Measurements from ENCODE around the gene MCTP1.
A peak's percentile ranks its signal among the peaks of the same experiment; 100 is the strongest.

Gene MCTP1

GRCh38 chr5:94748212-94748611 is 536.7 kb downstream of the MCTP1 start:
- TF ChIP-seq GABPA (IDR thresholded peaks at IDR 0.05; ENCODE audit: low read depth) (no peak), SPI1 (IDR thresholded peaks at IDR 0.05; ENCODE audit: borderline replicate concordance, low read depth) (no peak), REST (IDR thresholded peaks at IDR 0.05; ENCODE audit: insufficient replicate concordance, low read depth) (no peak)

GRCh38 chr5:94747371-94747770 is 537.5 kb downstream of the MCTP1 start:
- DNase-seq (ENCODE audit: low read depth in 1 of 2, low spot score in 1 of 2) = no peak
- Histone ChIP-seq H3K27ac (replicated peaks) (no peak overlapping the region), H3K27me3 (ENCODE audit: insufficient read depth, poor library complexity, severe bottlenecking) (no peaks in the 10 kb centered on the region)

More at GRCh38 chr5:94748212-94748611, 536.7 kb downstream of the MCTP1 start:
- no peaks in the 10 kb centered on the region for H3K27me3 ChIP-seq (ENCODE audit: insufficient read depth, poor library complexity, severe bottlenecking)
- H3K4me3 ChIP-seq (replicated peaks; ENCODE audit: insufficient read depth, low read length) = no peak overlapping the region
- no peak for DNase-seq (ENCODE audit: low read depth in 1 of 2, low spot score in 1 of 2)
- H3K27ac ChIP-seq (replicated peaks) = no peak overlapping the region

DNA sequence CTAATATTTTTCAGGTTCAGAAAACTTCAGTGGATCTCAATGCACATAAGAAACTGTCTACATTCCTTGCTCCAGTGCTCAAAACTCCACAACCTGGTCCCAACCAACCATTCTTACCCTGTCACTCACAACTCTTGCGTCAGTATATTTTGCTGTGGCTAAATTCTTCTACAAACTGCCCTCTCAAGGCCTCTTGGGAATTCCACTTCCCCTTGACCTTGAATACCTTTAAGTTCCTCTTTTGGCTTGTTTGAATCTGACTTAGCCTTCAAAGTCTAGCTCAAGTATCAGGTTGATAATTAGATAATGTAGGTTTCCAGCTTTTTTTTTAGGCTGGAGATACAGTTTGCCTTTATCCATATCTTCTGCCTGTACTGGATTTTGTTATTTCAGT is 538.2 kb downstream of the MCTP1 start:
- Histone ChIP-seq H3K27me3 (ENCODE audit: insufficient read depth, poor library complexity, severe bottlenecking) (no peaks in the 10 kb centered on the region), H3K4me3 (replicated peaks; ENCODE audit: insufficient read depth, low read length) (no peak overlapping the region), H3K27ac (replicated peaks) (no peak overlapping the region)
- peak; percentile 31 to 69 for DNase-seq (ENCODE audit: low read depth in 1 of 2, low spot score in 1 of 2)
- TF ChIP-seq REST (IDR thresholded peaks at IDR 0.05; ENCODE audit: insufficient replicate concordance, low read depth) (no peak), GABPA (IDR thresholded peaks at IDR 0.05; ENCODE audit: low read depth) (no peak), CTCF (IDR thresholded peaks at IDR 0.05; ENCODE audit: insufficient read depth, low read length) (no peak), SPI1 (IDR thresholded peaks at IDR 0.05; ENCODE audit: borderline replicate concordance, low read depth) (peak; percentile 84; the same call in 1 of the 2 replicates)

More at GRCh38 chr5:94747371-94747770, 537.5 kb downstream of the MCTP1 start:
- no peak for TF ChIP-seq REST (IDR thresholded peaks at IDR 0.05; ENCODE audit: insufficient replicate concordance, low read depth)
- no peak for TF ChIP-seq SPI1 (IDR thresholded peaks at IDR 0.05; ENCODE audit: borderline replicate concordance, low read depth)
- TF ChIP-seq GABPA (IDR thresholded peaks at IDR 0.05; ENCODE audit: low read depth) = no peak
- TF ChIP-seq CTCF (IDR thresholded peaks at IDR 0.05; ENCODE audit: insufficient read depth, low read length) = no peak
- no peak for TF ChIP-seq POLR2AphosphoS5 (IDR thresholded peaks at IDR 0.05; ENCODE audit: low read depth)
- H3K4me3 ChIP-seq (replicated peaks; ENCODE audit: insufficient read depth, low read length) = no peak overlapping the region
